Progenitor cell of endocrine pancreas (in vitro differentiated cells): ENCODE measurements around the gene RNF182. TPM values are rescaled to one million over a fixed set of nuclear protein-coding genes. Genes with fewer than 3 reads are reported as not detected.

Source experiments
- DNase-seq: peaks from one replicate; pipeline ENCODE4 v3.0.0; 2021; ENCODE audit warnings: low spot score; ENCODE audit not compliant: unreplicated experiment
- H3K27ac Mint-ChIP-seq: 2 replicates; pipeline ENCODE4 v1.8.0; 2021; ENCODE audit warnings: mild to moderate bottlenecking, moderate library complexity, mixed read lengths
- H3K27me3 Mint-ChIP-seq: 2 replicates; pipeline ENCODE4 v1.8.0; 2021; ENCODE audit warnings: mixed read lengths
- H3K36me3 Mint-ChIP-seq: 2 replicates; pipeline ENCODE4 v1.8.0; 2022; ENCODE audit warnings: mixed read lengths; ENCODE audit not compliant: insufficient read depth
- H3K4me1 Mint-ChIP-seq: 2 replicates; pipeline ENCODE4 v1.8.0; 2021; ENCODE audit warnings: low read depth, mixed read lengths
- H3K4me3 Mint-ChIP-seq: 2 replicates; pipeline ENCODE4 v1.8.0; 2021; ENCODE audit warnings: low read depth, mild to moderate bottlenecking, moderate library complexity, mixed read lengths
- H3K9me3 Mint-ChIP-seq: 2 replicates; pipeline ENCODE4 v1.8.0; 2021; ENCODE audit warnings: low read depth, mixed read lengths
- total RNA-seq: library from RNA; stranded (reverse); gene quantifications from 2 replicates; pipeline ENCODE4 v1.2.1, GENCODE V29; 2021
- TF ChIP-seq, protein P1 (sequence below): fragments of 200-600 bp; sonication (generic); IDR thresholded peaks from one replicate; pipeline ENCODE4 v1.5.0; 2021; ENCODE audit warnings: antibody characterized with exemption, mild to moderate bottlenecking; ENCODE audit not compliant: unreplicated experiment

Gene RNF182
- total RNA-seq, 1 donor from 2014 or later, result 1.9 TPM

DNA sequence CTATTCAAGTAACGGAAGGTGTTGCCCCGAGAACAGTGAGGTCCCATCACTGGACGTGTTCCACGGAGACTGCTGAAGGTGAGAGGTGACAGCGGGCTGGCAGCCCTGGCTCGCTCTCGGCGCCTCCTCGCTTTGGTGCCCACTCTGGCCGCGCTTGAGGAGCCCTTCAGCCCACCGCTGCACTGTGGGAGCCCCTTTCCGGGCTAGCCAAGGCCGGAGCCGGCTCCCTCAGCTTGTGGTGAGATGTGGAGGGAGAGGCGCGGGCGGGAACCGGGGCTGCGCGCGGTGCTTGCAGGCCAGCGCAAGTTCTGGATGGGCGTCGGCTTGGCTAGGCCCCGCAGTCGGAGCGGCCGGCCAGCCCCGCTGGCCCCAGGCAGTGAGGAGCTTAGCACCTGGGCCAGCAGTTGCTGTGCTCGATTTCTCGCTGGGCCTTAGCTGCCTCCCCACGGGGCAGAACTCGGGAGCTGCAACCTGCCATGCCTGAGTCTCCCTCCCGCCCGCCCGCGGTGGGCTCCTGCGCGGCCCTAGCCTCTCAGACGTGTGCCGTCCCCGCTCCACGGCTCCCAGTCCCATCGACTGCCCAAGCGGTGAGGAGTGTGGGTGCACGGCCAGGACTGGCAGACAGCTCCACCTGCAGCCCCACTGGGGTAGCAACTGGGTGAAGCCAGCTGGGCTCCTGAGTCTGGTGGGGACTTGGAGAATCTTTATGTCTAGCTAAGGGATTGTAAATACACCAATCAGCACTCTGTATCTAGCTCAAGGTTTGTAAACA is 77.6 kb downstream of the RNF182 start:
- TF ChIP-seq, protein P1, sequence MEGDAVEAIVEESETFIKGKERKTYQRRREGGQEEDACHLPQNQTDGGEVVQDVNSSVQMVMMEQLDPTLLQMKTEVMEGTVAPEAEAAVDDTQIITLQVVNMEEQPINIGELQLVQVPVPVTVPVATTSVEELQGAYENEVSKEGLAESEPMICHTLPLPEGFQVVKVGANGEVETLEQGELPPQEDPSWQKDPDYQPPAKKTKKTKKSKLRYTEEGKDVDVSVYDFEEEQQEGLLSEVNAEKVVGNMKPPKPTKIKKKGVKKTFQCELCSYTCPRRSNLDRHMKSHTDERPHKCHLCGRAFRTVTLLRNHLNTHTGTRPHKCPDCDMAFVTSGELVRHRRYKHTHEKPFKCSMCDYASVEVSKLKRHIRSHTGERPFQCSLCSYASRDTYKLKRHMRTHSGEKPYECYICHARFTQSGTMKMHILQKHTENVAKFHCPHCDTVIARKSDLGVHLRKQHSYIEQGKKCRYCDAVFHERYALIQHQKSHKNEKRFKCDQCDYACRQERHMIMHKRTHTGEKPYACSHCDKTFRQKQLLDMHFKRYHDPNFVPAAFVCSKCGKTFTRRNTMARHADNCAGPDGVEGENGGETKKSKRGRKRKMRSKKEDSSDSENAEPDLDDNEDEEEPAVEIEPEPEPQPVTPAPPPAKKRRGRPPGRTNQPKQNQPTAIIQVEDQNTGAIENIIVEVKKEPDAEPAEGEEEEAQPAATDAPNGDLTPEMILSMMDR, result no peak
- peaks cover 3% of the 10 kb centered on the region for H3K4me1 Mint-ChIP-seq
- H3K27ac Mint-ChIP-seq, result no peak overlapping the region
- no peaks in the 10 kb centered on the region for H3K9me3 Mint-ChIP-seq
- no peak overlapping the region for H3K4me3 Mint-ChIP-seq
- peaks cover 19% of the 10 kb centered on the region for H3K27me3 Mint-ChIP-seq
- no peak for DNase-seq
- H3K36me3 Mint-ChIP-seq, result no peaks in the 10 kb centered on the region

DNA sequence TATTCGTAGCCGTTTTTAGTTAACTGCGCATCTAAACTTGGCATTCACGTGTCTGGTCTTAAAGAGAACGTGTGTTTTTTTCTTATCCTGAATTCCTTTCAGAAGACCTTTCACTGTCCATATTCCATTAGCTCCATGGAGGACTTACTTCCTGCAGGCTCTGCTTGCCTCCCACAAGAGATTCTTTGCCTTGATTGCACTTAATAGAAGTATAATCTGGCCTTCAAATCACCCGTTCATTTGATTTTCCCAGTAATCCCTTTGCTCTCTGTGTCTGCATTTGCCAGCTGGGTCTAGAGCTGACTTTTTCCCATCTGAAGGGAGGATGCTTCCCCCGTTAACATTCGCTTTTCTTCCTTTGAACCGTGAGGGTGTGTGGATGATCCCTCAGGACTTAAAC is 79.5 kb downstream of the RNF182 start:
- peaks cover 29% of the 10 kb centered on the region for H3K27me3 Mint-ChIP-seq
- TF ChIP-seq, protein P1, result no peak
- H3K27ac Mint-ChIP-seq, result no peak overlapping the region
- no peaks in the 10 kb centered on the region for H3K9me3 Mint-ChIP-seq
- H3K4me3 Mint-ChIP-seq, result no peak overlapping the region
- no peak for DNase-seq
- H3K4me1 Mint-ChIP-seq, result peaks cover 3% of the 10 kb centered on the region
- no peaks in the 10 kb centered on the region for H3K36me3 Mint-ChIP-seq

DNA sequence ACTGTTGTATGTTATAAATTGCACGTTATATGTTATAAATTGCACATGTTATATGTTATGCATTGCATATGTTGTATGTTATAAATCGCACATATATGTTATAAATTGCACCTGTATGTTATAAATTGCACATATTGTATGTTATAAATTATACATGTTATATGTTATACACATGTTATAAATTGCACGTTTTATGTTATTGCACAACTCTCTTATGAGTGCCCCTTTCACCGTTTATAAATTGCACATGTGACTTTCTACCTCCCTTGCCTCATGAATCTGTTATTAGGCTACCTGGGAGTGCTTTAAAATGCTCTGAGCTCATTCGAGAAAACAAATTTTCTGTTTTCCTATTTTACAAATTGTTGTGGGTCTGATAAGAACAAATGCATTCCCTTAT is 84.1 kb downstream of the RNF182 start:
- Mint-ChIP-seq H3K4me3 (no peak overlapping the region), H3K36me3 (no peaks in the 10 kb centered on the region), H3K4me1 (peaks cover 7% of the 10 kb centered on the region), H3K27me3 (peaks cover 30% of the 10 kb centered on the region), H3K27ac (no peak overlapping the region), H3K9me3 (no peaks in the 10 kb centered on the region)
- DNase-seq, result no peak
- TF ChIP-seq, protein P1, result no peak

DNA sequence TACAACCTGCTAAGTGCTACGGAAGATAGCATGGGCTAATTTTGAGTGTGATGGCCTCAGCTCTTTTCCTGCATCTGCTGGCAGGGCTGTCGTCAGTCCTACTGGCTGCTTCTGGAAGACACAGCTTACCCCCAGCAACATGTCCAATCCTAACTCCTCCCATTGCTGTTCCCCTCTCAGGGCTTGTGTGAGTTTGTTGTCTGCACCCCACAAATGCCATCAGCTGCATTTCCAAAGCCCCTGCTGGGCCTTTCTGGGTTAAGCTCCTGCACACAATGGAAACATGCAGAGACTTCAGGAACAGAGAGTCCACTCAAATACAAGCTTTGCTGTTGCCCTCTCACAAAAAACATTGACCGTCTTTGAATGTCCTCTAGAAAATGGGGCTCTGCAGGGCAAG is 84.7 kb downstream of the RNF182 start:
- TF ChIP-seq, protein P1, result no peak
- Mint-ChIP-seq H3K27ac (no peak overlapping the region), H3K4me1 (peaks cover 7% of the 10 kb centered on the region), H3K4me3 (no peak overlapping the region), H3K9me3 (no peaks in the 10 kb centered on the region), H3K27me3 (peaks cover 30% of the 10 kb centered on the region), H3K36me3 (no peaks in the 10 kb centered on the region)
- DNase-seq, result no peak

DNA sequence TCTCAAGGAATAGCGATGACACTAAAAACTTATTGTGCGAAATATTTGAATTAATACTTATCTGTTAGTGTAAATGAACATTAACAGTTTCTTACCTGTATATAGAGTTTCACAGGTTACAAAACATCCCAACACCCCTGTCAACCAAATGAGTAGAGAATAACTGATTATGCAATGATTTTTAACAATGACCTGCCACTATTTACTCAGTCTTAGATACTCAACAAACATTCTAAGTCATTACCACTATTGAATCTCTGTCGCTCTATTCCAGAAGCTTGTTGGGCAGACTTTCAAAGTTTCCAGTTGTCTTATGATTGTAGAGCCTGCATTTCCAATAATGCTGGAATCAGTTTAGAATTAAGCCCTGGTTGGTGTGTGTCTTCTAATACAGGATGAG is 85.5 kb downstream of the RNF182 start:
- no peak overlapping the region for H3K4me3 Mint-ChIP-seq
- no peaks in the 10 kb centered on the region for H3K36me3 Mint-ChIP-seq
- no peaks in the 10 kb centered on the region for H3K9me3 Mint-ChIP-seq
- peaks cover 32% of the 10 kb centered on the region for H3K27me3 Mint-ChIP-seq
- H3K27ac Mint-ChIP-seq, result no peak overlapping the region
- no peak for DNase-seq
- TF ChIP-seq, protein P1, result no peak
- H3K4me1 Mint-ChIP-seq, result peaks cover 7% of the 10 kb centered on the region
